ENCODE results near the gene TWIST1. TPM values are rescaled to one million over a fixed set of nuclear protein-coding genes. Genes with fewer than 3 reads are reported as not detected.

TWIST1 gene
- polyA plus RNA-seq, 1 donor from 2014 or later: not detected

GRCh38 chr7:19119372-19119771 lies 1.9 kb upstream of the TWIST1 start:
- Histone ChIP-seq H3K36me3 (ENCODE audit: insufficient read depth, low read length) (no peaks in the 10 kb centered on the region), H3K9ac (ENCODE audit: low read length) (no peak overlapping the region), H3K4me3 (ENCODE audit: low read length) (no peak overlapping the region), H3K9me3 (ENCODE audit: low read length) (no peaks in the 10 kb centered on the region), H3K27me3 (ENCODE audit: insufficient read depth, low read depth, low read length) (peaks cover 77% of the 10 kb centered on the region), H3K4me2 (ENCODE audit: low read length) (no peak overlapping the region), H2AFZ (ENCODE audit: low read depth, low read length) (no peak overlapping the region), H3K9me2 (ENCODE audit: insufficient read depth, low read length) (no peaks in the 10 kb centered on the region), H3F3A (ENCODE audit: insufficient read depth, low read length, poor library complexity, severe bottlenecking) (no peaks in the 10 kb centered on the region), H3K27ac (ENCODE audit: low read length) (no peak overlapping the region), H4K20me1 (ENCODE audit: insufficient read depth) (no peaks in the 10 kb centered on the region), H3K79me2 (replicated peaks; ENCODE audit: insufficient read depth, low read length) (no peaks in the 10 kb centered on the region)
- TF ChIP-seq EZH2 (IDR thresholded peaks at IDR 0.05; ENCODE audit: borderline replicate concordance, insufficient read depth, low read length, poor library complexity, severe bottlenecking) (no peak), POLR2AphosphoS5 (IDR thresholded peaks at IDR 0.05) (no peak), SMC3 (conservative IDR thresholded peaks at IDR 0.05; ENCODE audit: poor library complexity) (no peak), EP300 (conservative IDR thresholded peaks at IDR 0.05; ENCODE audit: poor library complexity, severe bottlenecking) (no peak), REST (IDR thresholded peaks at IDR 0.05; ENCODE audit: borderline replicate concordance) (no peak), TAF1 (IDR thresholded peaks at IDR 0.05; ENCODE audit: low read depth) (no peak), MXI1 (conservative IDR thresholded peaks at IDR 0.05; ENCODE audit: poor library complexity, severe bottlenecking) (no peak), CTCF (IDR thresholded peaks at IDR 0.05; ENCODE audit: poor library complexity, severe bottlenecking) (no peak), RAD21 (conservative IDR thresholded peaks at IDR 0.05) (no peak)

- no peak overlapping the region for H3K4me3 ChIP-seq (ENCODE audit: low read length)
- no peaks in the 10 kb centered on the region for H3K36me3 ChIP-seq (ENCODE audit: insufficient read depth, low read length)
- H2AFZ ChIP-seq (ENCODE audit: low read depth, low read length): no peak overlapping the region
- H3K9ac ChIP-seq (ENCODE audit: low read length): no peak overlapping the region
- H3K9me2 ChIP-seq (ENCODE audit: insufficient read depth, low read length): no peaks in the 10 kb centered on the region
- no peaks in the 10 kb centered on the region for H3F3A ChIP-seq (ENCODE audit: insufficient read depth, low read length, poor library complexity, severe bottlenecking)
- H3K9me3 ChIP-seq (ENCODE audit: low read length): no peaks in the 10 kb centered on the region
- no peaks in the 10 kb centered on the region for H3K79me2 ChIP-seq (replicated peaks; ENCODE audit: insufficient read depth, low read length)
- no peak overlapping the region for H3K4me2 ChIP-seq (ENCODE audit: low read length)
- no peak overlapping the region for H3K27ac ChIP-seq (ENCODE audit: low read length)
- TF ChIP-seq POLR2AphosphoS5 (IDR thresholded peaks at IDR 0.05) (no peak), MXI1 (conservative IDR thresholded peaks at IDR 0.05; ENCODE audit: poor library complexity, severe bottlenecking) (no peak), TAF1 (IDR thresholded peaks at IDR 0.05; ENCODE audit: low read depth) (no peak), SMC3 (conservative IDR thresholded peaks at IDR 0.05; ENCODE audit: poor library complexity) (no peak), EZH2 (IDR thresholded peaks at IDR 0.05; ENCODE audit: borderline replicate concordance, insufficient read depth, low read length, poor library complexity, severe bottlenecking) (no peak), CTCF (IDR thresholded peaks at IDR 0.05; ENCODE audit: poor library complexity, severe bottlenecking) (no peak), RAD21 (conservative IDR thresholded peaks at IDR 0.05) (no peak), REST (IDR thresholded peaks at IDR 0.05; ENCODE audit: borderline replicate concordance) (no peak), EP300 (conservative IDR thresholded peaks at IDR 0.05; ENCODE audit: poor library complexity, severe bottlenecking) (no peak)
- peaks cover 82% of the 10 kb centered on the region for H3K27me3 ChIP-seq (ENCODE audit: insufficient read depth, low read depth, low read length)
- H4K20me1 ChIP-seq (ENCODE audit: insufficient read depth): no peaks in the 10 kb centered on the region
These were observed 1.4 kb upstream of the TWIST1 start for GRCh38 chr7:19118636-19119371.

All from neural cell (in vitro differentiated cells).